HL-60 (cell line): Measurements from ENCODE around the gene CACNA1G.

Source experiments
- DNase-seq, 2 experiments: peaks; one replicate each; pipeline ENCODE4 v3.0.0-alpha.2; 2010 to 2020; ENCODE audit warnings: low read depth in 1 of 2, low spot score in 1 of 2
- H3K27ac ChIP-seq: fragments of 250-450 bp; sonication (Bioruptor Pico); replicated peaks from 2 replicates; pipeline ENCODE4 v1.5.1; 2020; ENCODE audit warnings: mild to moderate bottlenecking, moderate library complexity
- H3K27me3 ChIP-seq: fragments of 250-450 bp; sonication (Bioruptor Pico); 2 replicates; pipeline ENCODE4 v1.5.1; 2021; ENCODE audit warnings: mild to moderate bottlenecking, moderate library complexity; ENCODE audit not compliant: insufficient read depth, poor library complexity, severe bottlenecking
- H3K4me3 ChIP-seq: replicated peaks from 2 replicates; pipeline ENCODE4 v1.5.1; 2011; ENCODE audit warnings: mild to moderate bottlenecking, control low read depth, low read length; ENCODE audit not compliant: insufficient read depth
- CTCF ChIP-seq: IDR thresholded peaks from one replicate; pipeline ENCODE4 v1.5.1; 2011; ENCODE audit warnings: low read length, control low read depth, inconsistent platforms; ENCODE audit not compliant: insufficient read depth
- GABPA ChIP-seq: IDR thresholded peaks from 2 replicates; pipeline ENCODE4 v1.6.1; 2012; ENCODE audit warnings: low read depth
- POLR2AphosphoS5 ChIP-seq: IDR thresholded peaks from 2 replicates; pipeline ENCODE4 v1.6.1; 2012; ENCODE audit warnings: low read depth
- REST ChIP-seq: IDR thresholded peaks from 2 replicates; pipeline ENCODE4 v1.6.1; 2012; ENCODE audit warnings: low read depth; ENCODE audit not compliant: insufficient replicate concordance
- SPI1 ChIP-seq: IDR thresholded peaks from 2 replicates; pipeline ENCODE4 v1.6.1; 2012; ENCODE audit warnings: low read depth, mild to moderate bottlenecking, borderline replicate concordance

The CACNA1G gene

GRCh38 chr17:50517011-50517410, 43.5 kb upstream of the CACNA1G start:
- TF ChIP-seq REST (no peak), GABPA (no peak), POLR2AphosphoS5 (no peak), CTCF (no peak), SPI1 (no peak)
- H3K27ac ChIP-seq: no peak overlapping the region
- H3K27me3 ChIP-seq: no peaks in the 10 kb centered on the region
- no peak for DNase-seq
- no peak overlapping the region for H3K4me3 ChIP-seq

- Histone ChIP-seq H3K27me3 (no peaks in the 10 kb centered on the region), H3K27ac (no peak overlapping the region), H3K4me3 (no peak overlapping the region)
- DNase-seq: no peak
- no peak for TF ChIP-seq REST
- TF ChIP-seq SPI1: no peak
- no peak for TF ChIP-seq POLR2AphosphoS5
- TF ChIP-seq CTCF: no peak
- no peak for TF ChIP-seq GABPA
These were observed 42.8 kb upstream of the CACNA1G start for GRCh38 chr17:50517504-50518383.

GRCh38 chr17:50518384-50519023, 42.0 kb upstream of the CACNA1G start:
- Histone ChIP-seq H3K27ac (no peak overlapping the region), H3K27me3 (no peaks in the 10 kb centered on the region), H3K4me3 (no peak overlapping the region)
- no peak for DNase-seq
- TF ChIP-seq CTCF: no peak
- no peak for TF ChIP-seq SPI1
- no peak for TF ChIP-seq GABPA
